Suprapubic skin (tissue), 4 donors: ENCODE results near the gene ELAVL1. TPM values are rescaled to one million over a fixed set of nuclear protein-coding genes. Genes with fewer than 3 reads are reported as not detected.

Experiments
- DNase-seq, 2 donors: peaks; one replicate each; pipeline ENCODE4 v3.0.0-alpha.2; 2019; ENCODE audit warnings: low spot score in 2 of 2
- H3K27ac ChIP-seq: fragments of 200-600 bp; sonication (generic); one replicate; pipeline ENCODE4 v1.5.1; 2019
- H3K27me3 ChIP-seq: fragments of 200-600 bp; sonication (generic); one replicate; pipeline ENCODE4 v1.5.1; 2019
- H3K36me3 ChIP-seq: fragments of 200-600 bp; sonication (generic); one replicate; pipeline ENCODE4 v1.5.1; 2019
- H3K4me1 ChIP-seq: fragments of 200-600 bp; sonication (generic); one replicate; pipeline ENCODE4 v1.5.1; 2019
- H3K4me3 ChIP-seq: fragments of 200-600 bp; sonication (generic); one replicate; pipeline ENCODE4 v1.5.1; 2019; ENCODE audit warnings: mild to moderate bottlenecking
- H3K9me3 ChIP-seq: fragments of 200-600 bp; sonication (generic); one replicate; pipeline ENCODE4 v1.5.1; 2019
- CTCF ChIP-seq, 2 donors: fragments of 200-600 bp in 1 of 2; fragments of 450-650 bp in 1 of 2; sonication (generic) in 1 of 2; IDR thresholded peaks; one replicate each; pipeline ENCODE4 v1.5.1; 2016 to 2019; ENCODE audit warnings: antibody characterized with exemption in 2 of 2, mild to moderate bottlenecking in 1 of 2, moderate library complexity in 1 of 2
- EP300 ChIP-seq: sonication (generic); formaldehyde crosslinking; IDR thresholded peaks from one replicate; pipeline ENCODE4 v1.6.1; 2017; ENCODE audit warnings: antibody characterized with exemption
- POLR2A ChIP-seq, 2 donors: fragments of 450-650 bp; IDR thresholded peaks; one replicate each; pipeline ENCODE4 v1.6.1; 2017; ENCODE audit warnings: antibody characterized with exemption in 2 of 2, mild to moderate bottlenecking in 2 of 2, moderate library complexity in 2 of 2
- POLR2AphosphoS5 ChIP-seq, 3 donors: sonication (generic); formaldehyde crosslinking; IDR thresholded peaks; one replicate each; pipeline ENCODE4 v1.6.1; 2017; ENCODE audit warnings: antibody characterized with exemption in 3 of 3
- WGBS: methylation state at CpG from one replicate; pipeline ENCODE4 v1.1.5; 2018; 5-methylcytosine and 5-hydroxymethylcytosine counted together
- total RNA-seq, 4 donors: library from RNA; depleted of rRNA; stranded (reverse); fragments of >200 nt; gene quantifications; one replicate each; pipeline ENCODE4 v1.1.0, GENCODE V29; 2016

ELAVL1 gene
- total RNA-seq, 4 donors from 2014 or later: 32.4 to 38.2 (median 37.2) TPM

- no peak overlapping the region for H3K4me3 ChIP-seq
- 77% methylated on average over 7 of the region's 7 CpGs for WGBS
- peaks cover 36% of the 10 kb centered on the region for H3K4me1 ChIP-seq
- H3K9me3 ChIP-seq: no peaks in the 10 kb centered on the region
- no peak for DNase-seq
- no peaks in the 10 kb centered on the region for H3K27me3 ChIP-seq
- TF ChIP-seq POLR2AphosphoS5 (IDR thresholded peaks at IDR 0.05) (no peak), EP300 (no peak), CTCF (IDR thresholded peaks at IDR 0.05) (no peak), POLR2A (IDR thresholded peaks at IDR 0.05) (no peak)
- H3K36me3 ChIP-seq: peaks cover 62% of the 10 kb centered on the region
- H3K27ac ChIP-seq: no peak overlapping the region
Observed at GRCh38 chr19:7981199-7981598, 24.2 kb downstream of the ELAVL1 start.

- 91% methylated on average over 12 of the region's 12 CpGs for WGBS
- no peaks in the 10 kb centered on the region for H3K9me3 ChIP-seq
Observed at GRCh38 chr19:7980635-7981121, 24.8 kb downstream of the ELAVL1 start.

GRCh38 chr19:7980168-7980567 is 25.3 kb downstream of the ELAVL1 start:
- no peak for DNase-seq
- peaks cover 32% of the 10 kb centered on the region for H3K4me1 ChIP-seq
- no peak overlapping the region for H3K4me3 ChIP-seq
- peaks cover 62% of the 10 kb centered on the region for H3K36me3 ChIP-seq
- no peak overlapping the region for H3K27ac ChIP-seq
- 90% methylated on average over 12 of the region's 13 CpGs for WGBS
- no peaks in the 10 kb centered on the region for H3K9me3 ChIP-seq
- no peak for TF ChIP-seq POLR2A (IDR thresholded peaks at IDR 0.05)
- TF ChIP-seq CTCF (IDR thresholded peaks at IDR 0.05): no peak
- no peak for TF ChIP-seq POLR2AphosphoS5 (IDR thresholded peaks at IDR 0.05)
- no peak for TF ChIP-seq EP300
- no peaks in the 10 kb centered on the region for H3K27me3 ChIP-seq

More at GRCh38 chr19:7980635-7981121, 24.8 kb downstream of the ELAVL1 start:
- no peak overlapping the region for H3K27ac ChIP-seq
- peaks cover 60% of the 10 kb centered on the region for H3K36me3 ChIP-seq
- no peak for TF ChIP-seq EP300
- TF ChIP-seq CTCF (IDR thresholded peaks at IDR 0.05): no peak
- no peak for TF ChIP-seq POLR2AphosphoS5 (IDR thresholded peaks at IDR 0.05)
- TF ChIP-seq POLR2A (IDR thresholded peaks at IDR 0.05): no peak
- H3K4me1 ChIP-seq: peaks cover 35% of the 10 kb centered on the region
- H3K4me3 ChIP-seq: no peak overlapping the region
- H3K27me3 ChIP-seq: no peaks in the 10 kb centered on the region
- DNase-seq: no peak

- TF ChIP-seq POLR2AphosphoS5 (IDR thresholded peaks at IDR 0.05): no peak
- TF ChIP-seq EP300: no peak
- TF ChIP-seq CTCF (IDR thresholded peaks at IDR 0.05): no peak
- TF ChIP-seq POLR2A (IDR thresholded peaks at IDR 0.05): no peak
- Histone ChIP-seq H3K27me3 (no peaks in the 10 kb centered on the region), H3K4me1 (peaks cover 32% of the 10 kb centered on the region), H3K27ac (no peak overlapping the region), H3K4me3 (no peak overlapping the region), H3K36me3 (peaks cover 66% of the 10 kb centered on the region), H3K9me3 (no peaks in the 10 kb centered on the region)
- 90% methylated on average over 2 of the region's 8 CpGs for WGBS
- no peak for DNase-seq
Observed at GRCh38 chr19:7979559-7979958, 25.9 kb downstream of the ELAVL1 start.

- H3K27ac ChIP-seq: no peak overlapping the region
Observed at GRCh38 chr19:7979011-7979410, 26.4 kb downstream of the ELAVL1 start.

More at GRCh38 chr19:7979011-7979410, 26.4 kb downstream of the ELAVL1 start:
- H3K27me3 ChIP-seq: no peaks in the 10 kb centered on the region
- H3K36me3 ChIP-seq: peaks cover 72% of the 10 kb centered on the region
- WGBS: 72% methylated on average over 5 of the region's 10 CpGs
- peaks cover 30% of the 10 kb centered on the region for H3K4me1 ChIP-seq
- TF ChIP-seq POLR2AphosphoS5 (IDR thresholded peaks at IDR 0.05) (no peak), POLR2A (IDR thresholded peaks at IDR 0.05) (no peak), CTCF (IDR thresholded peaks at IDR 0.05) (no peak), EP300 (no peak)
- no peaks in the 10 kb centered on the region for H3K9me3 ChIP-seq
- no peak overlapping the region for H3K4me3 ChIP-seq
- no peak for DNase-seq
